GM10266 (cell line): Measurements from ENCODE around the gene TMEM221.
A peak's percentile ranks its signal among the peaks of the same experiment; 100 is the strongest.

ENCODE experiments used
- DNase-seq: peaks from one replicate; pipeline ENCODE4 v3.0.0; 2012; ENCODE audit errors: extremely low spot score
- CTCF ChIP-seq: IDR thresholded peaks from 2 replicates; pipeline ENCODE4 v1.5.1; 2012; ENCODE audit warnings: mild to moderate bottlenecking, low read depth; ENCODE audit not compliant: control insufficient read depth, insufficient read depth; ENCODE audit errors: missing control alignments

Gene TMEM221

DNA sequence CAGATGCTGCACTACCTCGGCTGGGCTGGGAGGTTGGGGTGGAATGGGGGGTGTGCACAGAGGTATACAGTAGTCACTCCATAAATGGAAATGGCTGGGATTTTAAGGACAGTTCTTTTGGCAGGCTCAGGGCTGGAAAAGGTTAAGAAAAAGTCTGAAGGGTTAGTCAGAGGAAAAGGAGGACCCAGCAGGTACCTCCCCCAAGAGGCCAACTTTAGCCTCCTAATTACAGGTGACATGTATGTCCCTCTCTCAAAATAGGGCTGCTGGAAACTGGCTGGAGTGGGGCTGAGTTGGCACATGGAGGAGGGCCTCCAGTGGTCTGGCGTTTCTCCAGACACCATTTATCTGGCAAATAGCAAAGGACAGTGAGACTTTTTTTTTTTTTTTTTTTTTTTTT, 55.5 kb downstream of the TMEM221 start:
- no peak for DNase-seq
- TF ChIP-seq CTCF = no peak

- DNase-seq = no peak
Observed at GRCh38 chr19:17391371-17392151, 56.9 kb downstream of the TMEM221 start.

DNA sequence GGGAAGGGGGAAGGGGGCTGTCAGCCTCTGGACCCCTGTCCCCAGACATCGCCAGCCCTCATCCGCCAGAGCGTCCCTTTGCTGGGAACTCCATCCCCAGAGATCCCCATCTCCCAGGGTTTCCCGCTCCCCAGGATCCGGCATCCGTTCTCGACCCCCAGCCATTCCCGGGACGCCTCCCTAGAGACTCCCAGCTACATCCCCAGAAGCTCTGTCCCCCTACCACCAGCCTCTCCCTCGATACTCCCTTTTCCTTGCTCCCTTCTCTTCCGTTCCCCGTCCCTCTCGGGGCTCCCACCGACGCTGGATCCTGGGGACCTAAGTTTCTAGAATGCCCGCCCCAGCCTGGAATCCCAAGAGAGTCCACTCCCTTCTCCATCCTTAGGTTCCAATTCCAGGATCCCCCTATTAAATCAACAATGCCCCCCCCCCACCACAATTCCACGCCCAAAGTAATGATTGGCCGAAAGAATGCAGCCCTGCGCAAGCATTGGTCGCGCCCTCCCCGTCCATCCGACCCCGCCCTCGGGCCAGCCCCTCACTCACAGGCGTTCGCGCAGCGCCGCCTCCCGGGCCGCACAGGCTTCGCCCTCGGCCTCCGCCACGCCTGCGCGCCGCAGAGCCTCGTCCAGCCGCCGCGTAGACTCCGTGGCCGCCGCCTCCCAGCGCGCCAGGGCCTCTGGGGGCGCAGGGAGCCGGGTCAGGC, 57.6 kb downstream of the TMEM221 start:
- TF ChIP-seq CTCF = peak; percentile 96

More at GRCh38 chr19:17391371-17392151, 56.9 kb downstream of the TMEM221 start:
- TF ChIP-seq CTCF = no peak

GRCh38 chr19:17389957-17390664, 58.4 kb downstream of the TMEM221 start:
- no peak for DNase-seq
- TF ChIP-seq CTCF = peak; percentile 27

More for the DNA sequence above, 57.6 kb downstream of the TMEM221 start:
- DNase-seq = peak; percentile 99

DNA sequence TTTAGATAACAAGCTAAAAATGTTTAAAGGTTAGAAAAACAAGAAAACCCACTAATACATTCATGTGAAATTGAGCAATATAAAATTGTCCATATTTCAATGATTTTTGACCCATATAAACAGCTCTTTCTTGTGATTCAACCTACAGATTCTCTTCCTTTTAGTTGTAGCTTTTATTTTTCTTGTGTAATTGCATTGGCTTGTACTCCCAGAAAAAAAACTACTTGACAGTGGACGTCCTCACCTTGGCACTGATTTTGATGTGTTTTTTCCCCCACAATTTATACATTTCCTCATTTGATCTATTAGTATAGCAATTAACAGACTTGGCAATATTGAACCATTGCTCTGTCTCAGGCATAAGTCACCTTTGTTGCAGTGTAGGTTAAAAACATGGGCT, 59.2 kb downstream of the TMEM221 start:
- no peak for TF ChIP-seq CTCF
- no peak for DNase-seq

DNA sequence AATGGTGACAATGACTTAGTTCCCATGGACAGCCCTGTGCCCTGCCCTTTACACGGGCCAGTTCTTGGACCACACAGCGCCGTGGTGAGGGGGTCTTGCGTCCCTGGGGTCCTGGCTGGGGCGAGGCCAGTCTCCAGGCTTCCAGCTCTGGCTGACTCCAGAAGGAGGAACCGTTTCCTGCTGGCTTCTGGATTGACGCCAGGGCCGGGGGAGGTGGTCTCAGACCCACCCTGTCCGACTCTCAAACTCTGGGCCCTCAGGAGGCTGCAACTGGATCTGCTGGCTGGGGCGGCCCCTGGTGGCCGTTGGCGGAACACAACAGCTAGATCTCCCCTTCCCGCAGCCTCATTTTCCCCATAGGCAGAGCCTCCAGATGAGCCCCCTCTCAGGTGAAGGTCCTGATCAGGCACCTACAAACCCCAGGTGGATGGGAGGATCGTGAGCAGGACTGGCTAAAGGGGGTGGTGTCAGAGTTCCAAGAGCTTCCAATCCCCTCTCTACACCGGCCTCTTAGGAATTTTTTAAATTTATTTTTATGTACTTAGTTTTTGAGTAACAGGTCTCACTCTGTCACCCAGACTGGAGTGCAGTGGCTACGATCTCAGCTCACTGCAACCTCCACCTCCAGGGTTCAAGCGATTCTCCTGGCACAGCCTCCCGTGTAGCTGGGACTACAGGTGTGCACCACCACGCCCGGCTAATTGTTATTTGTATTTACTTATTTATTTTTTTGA, 62.4 kb downstream of the TMEM221 start:
- peak; percentile 92 for TF ChIP-seq CTCF
- DNase-seq = peak; percentile 84
